Measurements from ENCODE around the gene BANF1. TPM values are rescaled to one million over a fixed set of nuclear protein-coding genes. Genes with fewer than 3 reads are reported as not detected.

Gene BANF1
- total and polyA plus RNA-seq, 9 of the 15 experiments (the other 6 are each of a cell fraction or from before 2014, with no cell fraction given), result 108 to 651 (median 263) TPM

- TF ChIP-seq PRDM10 (IDR thresholded peaks at IDR 0.05; ENCODE audit: partially characterized antibody) (peak; percentile 21), ETS2 (tag; IDR thresholded peaks at IDR 0.05; ENCODE audit: borderline replicate concordance, poor library complexity, severe bottlenecking) (no peak), E2F1 (CRISPR knock-in tag; IDR thresholded peaks at IDR 0.05) (no peak), ZBTB8A (IDR thresholded peaks at IDR 0.05; ENCODE audit: partially characterized antibody) (no peak), MCM5 (IDR thresholded peaks at IDR 0.05; ENCODE audit: low read depth) (no peak), RBFOX2 (IDR thresholded peaks at IDR 0.05; ENCODE audit: low read depth, low read length) (peak; percentile 73), CHD4 (IDR thresholded peaks at IDR 0.05; ENCODE audit: insufficient read depth, insufficient replicate concordance, low read depth, low read length, poor library complexity, severe bottlenecking) (no peak), KAT2B (IDR thresholded peaks at IDR 0.05; ENCODE audit: low read depth, low read length) (no peak), MBD2 (IDR thresholded peaks at IDR 0.05; ENCODE audit: borderline replicate concordance, low read depth) (no peak), XRCC3 (IDR thresholded peaks at IDR 0.05) (no peak), SIRT6 (IDR thresholded peaks at IDR 0.05; ENCODE audit: low read depth, low read length) (no peak), COPS2 (conservative IDR thresholded peaks at IDR 0.05) (no peak), ZNF586 (CRISPR knock-in tag; conservative IDR thresholded peaks at IDR 0.05) (no peak), E4F1 (CRISPR knock-in tag; IDR thresholded peaks at IDR 0.05; ENCODE audit: borderline replicate concordance) (no peak), RCOR1 (IDR thresholded peaks at IDR 0.05; ENCODE audit: borderline replicate concordance in 1 of 2, low read depth in 2 of 2, low read length in 2 of 2) (0 out of 4 replicates have a peak, but pooled peaks of 1 of the 2 experiments have one; percentile 13), ZBTB2 (IDR thresholded peaks at IDR 0.05) (no peak)
Observed at GRCh38 chr11:66022401-66023185, 20.3 kb downstream of the BANF1 start (continued).
